GM12878 (cell line): ENCODE measurements around the gene TRIM8. TPM values are rescaled to one million over a fixed set of nuclear protein-coding genes. Genes with fewer than 3 reads are reported as not detected.

Source experiments
- ATAC-seq: fragments of 200-7000 bp; cut with Tn5 transposase; 3 replicates; pipeline ENCODE4 v1.9.1; 2020; ENCODE audit warnings: mild to moderate bottlenecking, moderate library complexity
- BruUV-seq: library from RNA; stranded (reverse); fragments of 400-500 nt; replicated peaks from 2 replicates; lab custom pipeline; 2021; lab: Mats Ljungman, UMichigan
- CTCF ChIA-PET: fragments of 300-600 bp; sonication (Branson Sonifier 250); formaldehyde crosslinking; extraction: SDS; loops from one replicate; lab custom pipeline; 2021; ENCODE audit warnings: inconsistent platforms; lab: Yijun Ruan, JAX
- POLR2A ChIA-PET: fragments of 350-600 bp; formaldehyde crosslinking; extraction: SDS; loops from one replicate; lab custom pipeline; 2021; ENCODE audit warnings: inconsistent platforms; lab: Charles Lee
- RAD21 ChIA-PET: fragments of 300-600 bp; sonication (Branson Sonifier 250); formaldehyde crosslinking; loops from one replicate; lab custom pipeline; 2023; ENCODE audit warnings: antibody characterized with exemption; ENCODE audit not compliant: unreplicated experiment; lab: Charles Lee
- SMC1A ChIA-PET: fragments of 300-600 bp; sonication (Branson Sonifier 250); formaldehyde crosslinking; loops from one replicate; lab custom pipeline; 2023; ENCODE audit not compliant: unreplicated experiment, uncharacterized antibody; lab: Charles Lee
- DNase-seq: peaks from one replicate; pipeline ENCODE4 v3.0.0-alpha.2; 2011; ENCODE audit warnings: low read depth, low spot score
- FAIRE-seq: peaks from 3 replicates; lab custom pipeline; 2011; peaks lifted over from hg19 to GRCh38; lab: Jason Lieb, UNC
- H2AFZ ChIP-seq: 2 replicates; pipeline ENCODE4 v1.6.0; 2011; ENCODE audit warnings: low read depth, low read length, control low read depth; ENCODE audit not compliant: control insufficient read depth
- H3K27ac ChIP-seq: 2 replicates; pipeline ENCODE4 v1.5.1; 2011; ENCODE audit warnings: control low read depth; ENCODE audit not compliant: control insufficient read depth, insufficient read depth
- H3K27me3 ChIP-seq, 2 experiments: replicated peaks in 1 of 2; 2 replicates each; pipeline versions ENCODE4 v1.6.0 to v1.6.1; 2011; ENCODE audit warnings: low read length in 1 of 2; ENCODE audit not compliant: control insufficient read depth in 2 of 2, insufficient read depth in 2 of 2
- H3K36me3 ChIP-seq, 2 experiments: 2 replicates each; pipeline ENCODE4 v1.5.1; 2011; ENCODE audit warnings: low read length in 1 of 2; ENCODE audit not compliant: control insufficient read depth in 2 of 2, insufficient read depth in 2 of 2
- H3K4me1 ChIP-seq: 2 replicates; pipeline ENCODE4 v1.6.1; 2011; ENCODE audit warnings: mild to moderate bottlenecking, low read length, moderate library complexity, mixed read lengths; ENCODE audit not compliant: control insufficient read depth, insufficient read depth
- H3K4me2 ChIP-seq: 2 replicates; pipeline ENCODE4 v1.6.0; 2011; ENCODE audit warnings: control low read depth; ENCODE audit not compliant: control insufficient read depth, insufficient read depth
- H3K4me3 ChIP-seq: fragments of 200-600 bp; sonication (generic); 2 replicates; pipeline ENCODE4 v1.5.1; 2016
- H3K79me2 ChIP-seq: 2 replicates; pipeline ENCODE4 v1.6.0; 2011; ENCODE audit warnings: low read length; ENCODE audit not compliant: control insufficient read depth, insufficient read depth
- H3K9ac ChIP-seq: 2 replicates; pipeline ENCODE4 v1.8.0; 2011; ENCODE audit warnings: low read length, control low read depth, mixed read lengths; ENCODE audit not compliant: control insufficient read depth, insufficient read depth
- H3K9me3 ChIP-seq: replicated peaks from 3 replicates; pipeline ENCODE4 v1.5.1; 2011; ENCODE audit warnings: mild to moderate bottlenecking, low read length; ENCODE audit not compliant: control insufficient read depth, insufficient read depth
- H4K20me1 ChIP-seq: 2 replicates; pipeline ENCODE4 v1.6.0; 2011; ENCODE audit not compliant: control insufficient read depth, insufficient read depth
- IRF5 ChIP-seq: fragments of 450-650 bp; IDR thresholded peaks from 2 replicates; pipeline ENCODE4 v1.6.1; 2017; ENCODE audit warnings: borderline replicate concordance
- POLR2A ChIP-seq: IDR thresholded peaks from 2 replicates; pipeline ENCODE4 v1.6.1; 2011; ENCODE audit warnings: low read depth, mild to moderate bottlenecking, low read length
- PRDM15 ChIP-seq: fragments of 450-650 bp; formaldehyde crosslinking; IDR thresholded peaks from 2 replicates; pipeline ENCODE4 v1.4.0; 2020; ENCODE audit warnings: mild to moderate bottlenecking, moderate library complexity
- RELB ChIP-seq: fragments of 450-650 bp; IDR thresholded peaks from 2 replicates; pipeline ENCODE4 v1.6.1; 2017; ENCODE audit warnings: low read depth, mild to moderate bottlenecking, moderate library complexity
- ZNF217 ChIP-seq: fragments of 450-650 bp; IDR thresholded peaks from 2 replicates; pipeline ENCODE4 v1.6.1; 2017; ENCODE audit warnings: antibody characterized with exemption, mild to moderate bottlenecking
- WGBS: methylation state at CpG from one replicate; pipeline ENCODE4 v1.1.6; 2016; ENCODE audit warnings: low lambda C conversion rate; ENCODE audit not compliant: insufficient replicate concordance, insufficient coverage; ENCODE audit errors: missing lambda C conversion rate; 5-methylcytosine and 5-hydroxymethylcytosine counted together
- in situ Hi-C: fragments of 300-500 bp; cut with MboI; formaldehyde crosslinking; loops from 9 replicates; pipeline ENCODE4 v1.14.3; 2018; ENCODE audit warnings: mixed read lengths
- intact Hi-C: fragments of 100-400 bp; cut with micrococcal nuclease; formaldehyde crosslinking; loops from one replicate; pipeline ENCODE4 v1.14.2; 2022; ENCODE audit not compliant: unreplicated experiment
- polyA plus RNA-seq, 11 experiments: library from polyadenylated mRNA; depleted of rRNA in 4 of 11; unstranded in 6 of 11; stranded (reverse) in 5 of 11; fragments of >200 nt; fragmentation: Nextera tagmentation in 4 of 11; fragmentation: Illumina TruSeq in 1 of 11; extraction: Ambion mirVana in 4 of 11; extraction: Trizol in 1 of 11; gene quantifications; 1 replicate in 1 of 11; 2 replicates in 10 of 11; pipeline versions ENCODE4 v1.2.1 to v1.2.3, GENCODE V29; 2011 to 2016; ENCODE audit warnings: inconsistent platforms in 2 of 11, missing spikeins in 2 of 11, low read depth in 1 of 11
- total RNA-seq, 4 experiments: library from RNA; depleted of rRNA in 3 of 4; stranded (reverse); fragments of >200 nt in 3 of 4; fragmentation: Illumina TruSeq in 1 of 4; extraction: Trizol in 1 of 4; gene quantifications; 2 replicates each; pipeline versions ENCODE4 v1.2.1 to v1.2.3, GENCODE V29; 2013 to 2021

The TRIM8 gene
- total and polyA plus RNA-seq, 10 of the 15 experiments (the other 5 are each of a cell fraction or from before 2014, with no cell fraction given): 7.9 to 53.2 (median 24.6) TPM

- TF ChIP-seq IRF5 (no peak), RELB (no peak), ZNF217 (no peak)
These were observed 11.7 kb downstream of the TRIM8 start (continued) for GRCh38 chr10:102656026-102656425.

DNA sequence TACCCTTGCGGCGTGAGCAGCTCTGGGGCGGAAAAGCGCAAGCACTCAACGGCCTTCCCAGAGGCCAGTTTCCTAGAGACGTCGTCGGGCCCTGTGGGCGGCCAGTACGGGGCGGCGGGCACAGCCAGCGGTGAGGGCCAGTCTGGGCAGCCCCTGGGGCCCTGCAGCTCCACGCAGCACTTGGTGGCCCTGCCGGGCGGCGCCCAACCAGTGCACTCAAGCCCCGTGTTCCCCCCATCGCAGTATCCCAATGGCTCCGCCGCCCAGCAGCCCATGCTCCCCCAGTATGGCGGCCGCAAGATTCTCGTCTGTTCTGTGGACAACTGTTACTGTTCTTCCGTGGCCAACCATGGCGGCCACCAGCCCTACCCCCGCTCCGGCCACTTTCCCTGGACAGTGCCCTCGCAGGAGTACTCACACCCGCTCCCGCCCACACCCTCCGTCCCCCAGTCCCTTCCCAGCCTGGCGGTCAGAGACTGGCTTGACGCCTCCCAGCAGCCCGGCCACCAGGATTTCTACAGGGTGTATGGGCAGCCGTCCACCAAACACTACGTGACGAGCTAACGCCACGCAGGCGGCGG lies 12.6 kb downstream of the TRIM8 start:
- ChIA-PET SMC1A (interaction anchor here (1.1 to 1.5 kb wide), 3 partner anchors 9 to 55 kb away, joined by 3 to 4 read pairs (median 3); no protein-coding TSS in a partner anchor), CTCF (interaction anchor here (13.5 kb wide), 1 partner anchor 20 kb away, joined by 128 read pairs; no protein-coding TSS in a partner anchor), POLR2A (interaction anchor here (0.5 to 14.1 kb wide), 3 partner anchors 13 to 56 kb away, joined by 3 to 151 read pairs (median 3); partner anchors contain the start of gene TRIM8), RAD21 (no interaction called here)
- ATAC-seq (no peak), DNase-seq (no peak), FAIRE-seq (no peak)
- Histone ChIP-seq H3K9me3 (no peaks in the 10 kb centered on the region), H3K27ac (no peak overlapping the region), H3K9ac (no peak overlapping the region), H4K20me1 (no peaks in the 10 kb centered on the region), H3K79me2 (peaks cover 18% of the 10 kb centered on the region), H3K4me2 (no peak overlapping the region), H3K4me3 (no peak overlapping the region), H3K4me1 (peaks cover 37% of the 10 kb centered on the region), H3K36me3 (peaks cover 29 to 37% of the 10 kb centered on the region in 2 experiments), H3K27me3 (no peaks in the 10 kb centered on the region), H2AFZ (no peak overlapping the region)
- in situ Hi-C loops: no loop called here
- intact Hi-C loops: no loop called here
- no TSS peak for BruUV-seq
- 99% methylated on average over 42 of the region's 42 CpGs for WGBS
- TF ChIP-seq PRDM15 (CRISPR knock-in tag) (no peak), POLR2A (0 out of 2 replicates have a peak, but pooled peaks have one; percentile 19)
